Activated T-cell treated with anti-CD3 and anti-CD28 coated beads for 48 hours (primary cell): ENCODE data around the gene KLHL29.

ENCODE experiments used
- DNase-seq: peaks from one replicate; pipeline ENCODE4 v3.0.0-alpha.2; 2020; ENCODE audit warnings: low read depth

KLHL29 gene

GRCh38 chr2:23495661-23496114, 110.7 kb downstream of the KLHL29 start:
- no peak for DNase-seq

- no peak for DNase-seq
These were observed 111.5 kb downstream of the KLHL29 start for GRCh38 chr2:23496456-23496855.

DNA sequence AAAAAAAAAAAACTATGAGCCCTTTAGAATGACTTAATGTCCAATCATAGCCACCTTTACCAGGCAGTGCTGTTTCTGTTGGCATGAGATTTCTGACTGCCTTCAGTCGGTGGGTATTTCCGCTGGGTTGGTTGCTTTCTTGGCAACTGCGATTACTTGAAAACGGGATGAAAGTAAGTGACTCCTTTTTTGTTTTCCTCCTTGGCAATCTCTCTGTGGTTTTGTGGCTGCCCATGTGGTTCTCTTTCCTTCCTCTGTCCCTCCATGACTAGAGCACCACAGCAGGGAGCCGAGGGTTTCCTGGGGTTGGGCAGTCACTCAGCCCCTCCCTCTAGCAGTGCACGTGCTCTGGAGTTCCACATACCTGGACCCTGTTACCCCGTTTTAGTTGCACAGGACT, 112.1 kb downstream of the KLHL29 start:
- peak; percentile 45 for DNase-seq

DNA sequence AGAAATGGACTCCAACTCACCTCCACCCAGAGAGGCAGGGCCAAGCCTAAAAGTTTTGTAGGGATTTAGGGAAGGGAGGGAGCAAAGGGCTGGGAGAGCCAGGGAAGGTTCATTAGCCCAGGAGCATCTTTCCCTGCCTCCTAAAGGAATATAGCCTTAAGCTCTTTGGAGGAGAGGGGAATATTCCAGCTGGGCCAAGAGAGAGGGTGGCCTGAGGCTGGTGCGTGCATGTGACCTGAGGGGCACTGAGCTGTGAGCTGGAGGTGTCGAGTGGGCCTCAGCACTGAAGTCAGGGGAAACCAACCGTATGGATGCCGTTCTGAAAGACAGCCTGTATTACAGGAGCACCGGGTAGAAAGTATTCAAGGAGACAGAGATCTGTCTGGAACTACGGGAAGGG, 112.6 kb downstream of the KLHL29 start:
- DNase-seq: no peak

- DNase-seq: no peak
These were observed 114.0 kb downstream of the KLHL29 start for GRCh38 chr2:23498943-23499342.

DNA sequence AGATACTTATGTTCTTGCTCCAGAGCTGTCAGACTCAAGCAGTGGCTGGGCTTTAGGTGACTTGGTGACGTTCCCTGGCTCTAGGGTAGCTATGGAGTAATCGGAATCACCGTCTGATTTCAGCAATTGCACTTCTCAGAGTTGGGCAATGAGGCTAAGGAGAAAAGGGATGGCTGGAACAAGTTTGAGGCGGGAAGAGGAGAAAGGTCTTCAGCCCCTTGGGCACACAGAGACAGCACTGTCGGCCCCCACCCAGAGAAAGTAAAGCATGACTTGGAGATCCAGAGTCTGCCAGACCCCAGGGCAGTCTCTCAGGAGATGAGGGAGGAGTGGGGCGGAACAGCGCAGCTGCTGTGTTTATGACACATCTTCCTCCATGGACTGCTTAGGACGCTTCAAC, 114.5 kb downstream of the KLHL29 start:
- DNase-seq: no peak

DNA sequence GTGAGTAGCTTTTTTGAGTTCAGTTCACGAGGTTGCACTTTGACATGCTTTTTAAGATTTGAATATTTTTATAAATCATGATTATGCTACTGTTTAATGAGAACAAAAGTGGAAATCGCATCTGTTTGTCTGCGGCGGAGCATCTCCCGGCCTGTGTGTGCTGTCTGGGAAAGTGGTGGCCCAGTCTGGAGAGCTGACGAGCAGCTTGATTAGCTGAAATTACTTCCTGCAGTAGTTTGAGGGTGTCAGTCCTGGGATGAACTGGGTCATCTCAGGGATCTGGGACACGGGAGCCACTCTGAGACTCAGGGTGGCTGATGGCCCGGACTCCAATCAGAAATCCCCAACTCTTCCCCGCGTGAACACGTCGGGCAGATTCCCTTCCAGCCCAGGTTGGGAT, 115.9 kb downstream of the KLHL29 start:
- DNase-seq: no peak

GRCh38 chr2:23502096-23502495, 117.1 kb downstream of the KLHL29 start:
- DNase-seq: no peak

DNA sequence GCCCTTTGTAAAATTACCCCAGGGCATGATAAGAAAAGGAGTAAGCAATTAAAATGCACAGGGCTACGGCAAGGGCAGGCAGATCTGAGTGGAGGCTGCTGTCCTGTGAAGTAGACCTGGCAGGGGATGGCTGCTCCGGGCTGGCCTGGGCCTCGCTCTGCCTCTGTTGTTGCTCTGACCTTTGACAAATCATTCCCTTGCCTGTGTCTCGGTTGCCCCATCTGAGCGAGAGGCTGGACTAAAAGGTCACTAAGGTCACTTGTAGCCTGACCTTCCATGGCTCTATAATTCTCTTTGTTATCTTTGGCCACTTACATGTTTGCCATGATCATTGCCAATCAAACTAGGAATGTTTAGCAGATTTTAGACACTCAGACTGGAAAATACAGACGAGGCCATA, 118.1 kb downstream of the KLHL29 start:
- DNase-seq: no peak

- DNase-seq: no peak
These were observed 118.7 kb downstream of the KLHL29 start for GRCh38 chr2:23503682-23504081.

DNA sequence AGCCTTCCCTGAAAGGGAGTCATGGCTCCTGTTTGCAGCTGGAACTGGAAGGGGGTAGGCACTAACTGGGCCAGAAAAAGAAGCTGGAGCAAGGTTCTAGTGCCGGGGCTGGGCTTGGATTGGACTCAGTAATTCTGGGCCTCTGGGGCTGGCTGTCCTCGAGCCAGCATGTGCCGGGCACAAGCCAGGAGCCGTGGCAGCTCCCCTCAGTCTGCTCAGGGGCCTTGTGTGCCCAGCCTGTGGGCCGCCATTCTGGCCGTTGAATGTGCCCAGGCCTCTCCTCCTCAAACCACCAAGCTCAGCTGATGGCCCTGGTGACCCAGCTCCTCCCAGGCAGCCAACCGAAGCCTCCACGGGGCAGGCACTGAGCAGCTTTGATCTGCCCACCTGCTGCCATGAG, 119.6 kb downstream of the KLHL29 start:
- no peak for DNase-seq

GRCh38 chr2:23505218-23505983, 120.4 kb downstream of the KLHL29 start:
- no peak for DNase-seq

- no peak for DNase-seq
These were observed 121.0 kb downstream of the KLHL29 start for GRCh38 chr2:23505984-23506380.

DNA sequence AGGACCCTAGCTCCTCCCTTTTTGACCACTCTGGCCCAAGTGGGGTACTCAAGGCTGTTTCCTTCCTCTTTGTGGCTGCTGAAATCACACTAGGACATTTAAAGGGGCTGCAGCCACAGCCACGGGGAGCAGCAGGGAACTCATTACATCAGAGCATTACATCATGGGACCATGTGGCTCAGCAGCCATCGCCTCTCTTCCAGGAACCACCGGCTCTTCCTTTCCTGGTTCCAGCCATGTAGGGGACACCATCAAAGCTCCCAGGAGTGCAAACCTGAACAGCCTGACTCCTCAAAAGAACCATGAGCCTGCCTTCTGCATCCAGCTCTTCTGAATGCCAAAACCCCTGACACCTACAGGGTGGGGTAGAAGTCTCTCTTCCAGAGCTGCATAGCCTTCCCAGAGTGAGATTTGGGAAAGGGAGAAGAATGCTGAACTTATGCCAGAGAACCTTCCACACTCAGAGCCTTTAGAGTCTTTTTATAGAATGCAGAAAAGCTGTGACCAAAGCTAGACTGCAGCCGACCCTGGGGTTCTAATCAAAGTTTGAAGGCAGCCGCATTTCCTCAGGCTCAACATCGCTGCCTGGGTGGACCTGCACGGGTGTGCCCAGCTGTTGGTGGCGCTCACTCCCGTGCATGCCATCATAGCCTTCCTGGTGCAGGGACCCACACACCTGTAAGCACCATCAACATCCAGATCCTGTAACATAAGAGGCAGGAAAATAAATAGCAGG, 121.7 kb downstream of the KLHL29 start:
- no peak for DNase-seq

GRCh38 chr2:23507267-23508065, 122.5 kb downstream of the KLHL29 start:
- no peak for DNase-seq

DNA sequence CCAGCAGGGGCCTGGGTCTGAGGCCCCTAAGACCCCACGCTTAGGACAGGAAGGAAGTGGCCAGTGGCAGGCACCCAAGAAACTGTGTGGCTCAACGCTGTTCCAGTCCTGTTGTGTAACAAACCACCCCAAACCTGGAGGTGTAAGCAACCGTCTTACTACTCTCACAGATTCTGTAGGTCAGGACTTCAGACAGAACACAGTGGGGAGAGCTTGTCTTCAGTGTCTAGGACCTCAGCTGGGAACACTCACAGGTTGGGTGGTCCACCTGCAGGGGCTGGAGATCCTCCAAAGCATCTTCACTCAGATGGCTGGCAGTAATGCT, 123.0 kb downstream of the KLHL29 start:
- DNase-seq: no peak

- DNase-seq: no peak
These were observed 124.1 kb downstream of the KLHL29 start for GRCh38 chr2:23509103-23509502.

DNA sequence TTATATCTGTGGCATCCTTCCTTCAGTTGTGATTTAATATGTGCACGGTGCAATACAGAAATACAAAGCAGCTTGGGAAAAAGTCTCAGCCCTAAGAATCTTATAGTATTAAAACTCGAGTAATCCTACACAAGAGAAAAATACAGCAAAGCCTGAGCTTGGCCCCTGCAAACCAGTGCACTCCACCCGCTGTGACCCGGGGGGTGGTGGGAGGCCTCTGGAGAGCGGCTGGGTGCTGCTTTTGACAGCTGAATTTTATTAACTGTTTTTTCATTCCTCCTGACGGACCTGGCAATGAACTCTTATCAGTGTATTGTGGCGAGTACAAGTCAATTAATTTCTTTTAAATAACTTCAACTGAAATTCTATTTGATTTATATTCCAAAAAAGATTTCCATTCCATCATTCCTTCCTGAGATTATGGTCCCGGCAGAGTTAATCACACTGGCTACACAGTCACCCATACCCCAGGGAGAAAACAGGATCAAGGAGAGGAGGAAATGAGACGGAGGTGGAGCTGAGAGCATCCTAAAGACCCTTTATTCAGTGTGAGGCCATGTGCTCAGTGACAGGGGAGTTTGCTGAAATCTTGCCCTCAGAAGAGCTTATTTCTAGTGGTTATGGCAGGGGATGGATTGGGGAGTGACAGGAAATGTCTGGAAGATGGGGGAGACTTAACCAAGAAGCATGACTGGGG, 124.8 kb downstream of the KLHL29 start:
- DNase-seq: no peak

- DNase-seq: no peak
These were observed 125.5 kb downstream of the KLHL29 start for GRCh38 chr2:23510471-23510870.

- DNase-seq: no peak
These were observed 127.8 kb downstream of the KLHL29 start for GRCh38 chr2:23512778-23513177.

DNA sequence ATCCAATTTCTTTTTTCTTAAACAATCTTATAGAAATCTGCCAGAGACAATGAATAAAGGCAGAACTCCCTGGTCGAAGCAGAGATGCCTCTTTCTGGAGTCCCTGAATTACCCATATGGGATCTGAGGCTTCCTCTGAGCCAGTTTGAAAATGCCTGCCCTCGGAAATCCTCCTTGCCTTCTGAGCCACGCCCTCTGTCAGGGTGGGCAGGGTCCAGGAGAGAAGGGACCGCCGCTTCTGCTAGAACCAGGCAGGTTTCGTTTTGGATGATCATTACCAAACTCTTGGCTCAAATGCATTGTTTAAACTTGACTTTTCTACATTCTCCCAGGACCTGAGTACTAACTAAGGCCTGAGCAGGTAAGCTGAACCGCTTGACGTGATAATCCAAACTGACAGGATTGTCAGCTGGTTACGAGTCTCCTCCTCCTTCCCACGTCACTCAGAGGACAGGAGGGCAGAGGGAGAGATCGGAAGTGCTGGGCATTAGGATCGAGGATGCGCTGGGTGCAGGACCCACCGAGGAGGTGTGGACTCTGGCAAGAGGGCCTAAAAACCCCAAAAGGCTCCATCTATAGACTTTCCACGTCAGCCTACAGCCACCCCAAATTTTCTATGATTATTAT, 128.4 kb downstream of the KLHL29 start:
- no peak for DNase-seq
